Smooth muscle cell (in vitro differentiated cells): ENCODE results near the gene TEX51. TPM values are rescaled to one million over a fixed set of nuclear protein-coding genes. Genes with fewer than 3 reads are reported as not detected.

Experiments
- DNase-seq: peaks from one replicate; lab custom pipeline; 2025; ENCODE audit not compliant: unreplicated experiment; lab: John Stamatoyannopoulos, UW
- H2AFZ ChIP-seq: fragments of 200-600 bp; sonication (generic); 2 replicates; pipeline ENCODE4 v1.6.0; 2016; ENCODE audit warnings: antibody characterized with exemption, low read depth, mild to moderate bottlenecking
- H3F3A ChIP-seq: fragments of 200-600 bp; sonication (generic); 2 replicates; pipeline ENCODE4 v1.6.0; 2017; ENCODE audit warnings: antibody characterized with exemption, low read depth
- H3K27ac ChIP-seq: fragments of 200-600 bp; sonication (generic); 2 replicates; pipeline ENCODE4 v1.5.1; 2016; ENCODE audit warnings: low read depth, mild to moderate bottlenecking
- H3K27me3 ChIP-seq: fragments of 200-600 bp; sonication (generic); 2 replicates; pipeline ENCODE4 v1.6.1; 2016; ENCODE audit warnings: low read depth, mild to moderate bottlenecking
- H3K36me3 ChIP-seq: fragments of 200-600 bp; sonication (generic); 2 replicates; pipeline ENCODE4 v1.5.1; 2016; ENCODE audit warnings: low read depth
- H3K4me1 ChIP-seq: fragments of 200-600 bp; sonication (generic); 2 replicates; pipeline ENCODE4 v1.5.1; 2016; ENCODE audit warnings: low read depth
- H3K4me2 ChIP-seq: fragments of 200-600 bp; sonication (generic); 2 replicates; pipeline ENCODE4 v1.6.0; 2016; ENCODE audit warnings: mild to moderate bottlenecking
- H3K4me3 ChIP-seq: fragments of 200-600 bp; sonication (generic); 2 replicates; pipeline ENCODE4 v1.5.1; 2016; ENCODE audit warnings: mild to moderate bottlenecking
- H3K79me2 ChIP-seq: fragments of 200-600 bp; sonication (generic); 2 replicates; pipeline ENCODE4 v1.6.0; 2016; ENCODE audit warnings: low read depth, mild to moderate bottlenecking
- H3K9ac ChIP-seq: fragments of 200-600 bp; sonication (generic); 2 replicates; pipeline ENCODE4 v1.6.0; 2016; ENCODE audit warnings: low read depth
- H3K9me3 ChIP-seq: fragments of 200-600 bp; sonication (generic); replicated peaks from 2 replicates; pipeline ENCODE4 v1.5.1; 2016; ENCODE audit warnings: low read depth
- H4K20me1 ChIP-seq: fragments of 200-600 bp; sonication (generic); 2 replicates; pipeline ENCODE4 v1.6.0; 2016; ENCODE audit warnings: low read depth
- WGBS: methylation state at CpG from one replicate; pipeline ENCODE4 v1.1.7; 2016; ENCODE audit warnings: low lambda C conversion rate; 5-methylcytosine and 5-hydroxymethylcytosine counted together
- polyA plus RNA-seq: library from polyadenylated mRNA; unstranded; fragments of >200 nt; fragmentation: Nextera tagmentation; extraction: Ambion mirVana; gene quantifications from 2 replicates; pipeline ENCODE4 v1.2.1, GENCODE V29; 2016
- total RNA-seq: library from RNA; depleted of rRNA; stranded (reverse); fragments of >200 nt; gene quantifications from 2 replicates; pipeline ENCODE4 v1.2.3, GENCODE V29; 2014
- TF ChIP-seq, protein P1 (sequence below): fragments of 200-600 bp; sonication (generic); IDR thresholded peaks from 2 replicates; pipeline ENCODE4 v1.5.1; 2017; ENCODE audit warnings: borderline replicate concordance, mild to moderate bottlenecking, antibody characterized with exemption; ENCODE audit not compliant: insufficient read depth, poor library complexity, severe bottlenecking

Gene TEX51
- total and polyA plus RNA-seq, 2 experiments from 2014 or later = not detected

DNA sequence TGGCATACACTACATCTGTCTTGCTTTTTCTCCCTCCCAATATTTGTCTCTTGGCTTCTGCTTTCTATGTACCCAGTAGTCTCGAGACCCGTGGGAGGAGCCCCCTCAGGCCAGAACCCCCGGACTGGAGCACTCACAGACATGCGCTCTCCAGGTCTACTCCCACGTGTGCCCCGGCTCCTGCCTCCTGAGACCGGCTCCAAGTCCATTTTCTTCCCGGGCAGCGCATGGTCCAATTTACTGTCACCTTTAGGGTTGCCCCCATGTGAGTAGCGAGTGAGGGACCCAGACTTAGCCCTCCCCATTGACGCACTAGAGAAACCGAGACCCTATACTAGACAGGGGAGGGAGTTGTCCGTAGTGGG is 11.8 kb upstream of the TEX51 start:
- no peak overlapping the region for H2AFZ ChIP-seq
- no peaks in the 10 kb centered on the region for H3K9me3 ChIP-seq
- no peaks in the 10 kb centered on the region for H3K79me2 ChIP-seq
- no peak for DNase-seq
- no peaks in the 10 kb centered on the region for H4K20me1 ChIP-seq
- H3K27me3 ChIP-seq = no peaks in the 10 kb centered on the region
- H3K9ac ChIP-seq = no peak overlapping the region
- H3K36me3 ChIP-seq = no peaks in the 10 kb centered on the region
- TF ChIP-seq, protein P1, sequence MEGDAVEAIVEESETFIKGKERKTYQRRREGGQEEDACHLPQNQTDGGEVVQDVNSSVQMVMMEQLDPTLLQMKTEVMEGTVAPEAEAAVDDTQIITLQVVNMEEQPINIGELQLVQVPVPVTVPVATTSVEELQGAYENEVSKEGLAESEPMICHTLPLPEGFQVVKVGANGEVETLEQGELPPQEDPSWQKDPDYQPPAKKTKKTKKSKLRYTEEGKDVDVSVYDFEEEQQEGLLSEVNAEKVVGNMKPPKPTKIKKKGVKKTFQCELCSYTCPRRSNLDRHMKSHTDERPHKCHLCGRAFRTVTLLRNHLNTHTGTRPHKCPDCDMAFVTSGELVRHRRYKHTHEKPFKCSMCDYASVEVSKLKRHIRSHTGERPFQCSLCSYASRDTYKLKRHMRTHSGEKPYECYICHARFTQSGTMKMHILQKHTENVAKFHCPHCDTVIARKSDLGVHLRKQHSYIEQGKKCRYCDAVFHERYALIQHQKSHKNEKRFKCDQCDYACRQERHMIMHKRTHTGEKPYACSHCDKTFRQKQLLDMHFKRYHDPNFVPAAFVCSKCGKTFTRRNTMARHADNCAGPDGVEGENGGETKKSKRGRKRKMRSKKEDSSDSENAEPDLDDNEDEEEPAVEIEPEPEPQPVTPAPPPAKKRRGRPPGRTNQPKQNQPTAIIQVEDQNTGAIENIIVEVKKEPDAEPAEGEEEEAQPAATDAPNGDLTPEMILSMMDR = no peak
- H3K4me1 ChIP-seq = no peaks in the 10 kb centered on the region
- H3F3A ChIP-seq = no peaks in the 10 kb centered on the region
- 89% methylated on average over 13 of the region's 13 CpGs for WGBS
- H3K4me3 ChIP-seq = no peak overlapping the region
- no peak overlapping the region for H3K4me2 ChIP-seq
- H3K27ac ChIP-seq = no peak overlapping the region

DNA sequence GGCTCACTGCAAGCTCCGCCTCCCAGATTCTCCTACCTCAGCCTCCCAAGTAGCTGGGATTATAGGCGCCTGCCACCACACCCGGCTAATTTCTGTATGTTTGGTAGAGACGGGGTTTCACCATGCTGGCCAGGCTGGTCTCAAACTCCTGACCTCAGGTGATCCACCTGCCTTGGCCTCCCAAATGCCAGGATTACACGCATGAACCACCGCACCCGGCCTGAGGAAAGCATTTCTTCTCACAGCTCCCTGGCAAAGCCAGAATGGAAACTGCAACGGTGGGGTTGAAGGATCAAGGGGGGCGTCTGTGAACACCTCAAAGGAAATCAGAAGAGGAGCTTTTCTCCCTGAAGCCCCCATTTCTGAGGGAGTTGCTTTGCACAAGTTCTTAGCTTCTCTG is 11.2 kb upstream of the TEX51 start:
- Histone ChIP-seq H3K4me3 (no peak overlapping the region), H2AFZ (no peak overlapping the region), H3K9ac (no peak overlapping the region), H3K4me2 (no peak overlapping the region), H3K4me1 (no peaks in the 10 kb centered on the region), H3K9me3 (no peaks in the 10 kb centered on the region), H3K27me3 (no peaks in the 10 kb centered on the region), H3K27ac (no peak overlapping the region), H3K36me3 (no peaks in the 10 kb centered on the region), H4K20me1 (no peaks in the 10 kb centered on the region), H3K79me2 (no peaks in the 10 kb centered on the region), H3F3A (no peaks in the 10 kb centered on the region)
- no peak for DNase-seq
- 94% methylated on average over 9 of the region's 9 CpGs for WGBS
- TF ChIP-seq, protein P1 = no peak

DNA sequence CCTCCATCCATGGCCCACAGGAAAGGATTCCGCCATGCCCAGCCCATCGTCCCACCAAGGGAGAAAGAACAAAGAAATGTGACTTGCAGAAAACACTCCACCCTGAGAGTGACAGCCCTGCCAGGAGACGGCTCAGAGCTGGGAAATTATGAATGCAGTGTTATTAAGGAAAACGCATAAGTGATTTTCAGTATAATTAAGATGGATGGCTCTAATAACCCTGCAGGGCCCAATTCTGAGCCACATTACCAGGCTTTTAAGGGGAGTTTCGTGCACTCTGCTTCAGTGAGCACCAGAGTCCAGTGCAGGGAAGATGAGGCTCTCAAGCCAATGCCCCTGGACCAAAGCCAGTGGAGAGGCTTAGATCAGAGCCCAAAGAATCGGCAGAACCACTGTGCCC is 10.6 kb upstream of the TEX51 start:
- H3K36me3 ChIP-seq = no peaks in the 10 kb centered on the region
- no peak overlapping the region for H3K9ac ChIP-seq
- no peaks in the 10 kb centered on the region for H3K4me1 ChIP-seq
- no peaks in the 10 kb centered on the region for H3K79me2 ChIP-seq
- TF ChIP-seq, protein P1 = no peak
- no peak overlapping the region for H3K4me3 ChIP-seq
- no peak overlapping the region for H2AFZ ChIP-seq
- no peaks in the 10 kb centered on the region for H4K20me1 ChIP-seq
- no peak for DNase-seq
- H3K4me2 ChIP-seq = no peak overlapping the region
- no peaks in the 10 kb centered on the region for H3K27me3 ChIP-seq
- no peaks in the 10 kb centered on the region for H3F3A ChIP-seq
- no peak overlapping the region for H3K27ac ChIP-seq
- no peaks in the 10 kb centered on the region for H3K9me3 ChIP-seq
- WGBS = 94% methylated on average over 6 of the region's 6 CpGs

DNA sequence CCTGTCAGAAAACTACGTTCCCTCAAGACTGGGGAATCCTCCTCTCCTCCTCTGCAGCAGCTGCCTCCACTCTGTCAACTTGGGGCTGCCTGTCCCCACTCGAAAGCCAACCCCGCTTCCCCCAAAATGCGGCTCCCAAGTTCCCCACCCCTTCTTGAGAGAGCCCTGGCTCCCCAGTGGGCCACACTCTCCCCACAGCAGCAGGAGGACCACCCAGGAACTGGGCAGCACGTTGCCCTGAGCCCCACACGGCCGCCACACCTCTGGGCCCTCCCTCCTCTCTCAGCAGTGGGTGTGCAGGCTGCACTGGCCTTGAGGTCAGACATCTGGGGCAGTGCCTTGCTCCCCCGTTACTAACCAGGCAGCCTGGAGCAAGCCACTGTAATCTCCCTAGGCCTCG is 9.6 kb upstream of the TEX51 start:
- Histone ChIP-seq H4K20me1 (no peaks in the 10 kb centered on the region), H3K79me2 (no peaks in the 10 kb centered on the region), H3K27ac (no peak overlapping the region), H3K27me3 (no peaks in the 10 kb centered on the region), H3K4me1 (no peaks in the 10 kb centered on the region), H3K4me2 (no peak overlapping the region), H3F3A (no peaks in the 10 kb centered on the region), H3K36me3 (no peaks in the 10 kb centered on the region), H3K4me3 (no peak overlapping the region), H3K9me3 (no peaks in the 10 kb centered on the region), H3K9ac (no peak overlapping the region), H2AFZ (no peak overlapping the region)
- TF ChIP-seq, protein P1 = no peak
- 81% methylated on average over 9 of the region's 9 CpGs for WGBS
- no peak for DNase-seq
